ENCODE data around the gene MT3.

Gene MT3

GRCh38 chr16:56589141-56590039 lies at the start of gene MT3:
Gene MT3 (plus strand): TSS chr16:56589528. CDS start chr16:56589591, 63 bp downstream.
- DNase-seq: peak; percentile 63 to 71

DNA sequence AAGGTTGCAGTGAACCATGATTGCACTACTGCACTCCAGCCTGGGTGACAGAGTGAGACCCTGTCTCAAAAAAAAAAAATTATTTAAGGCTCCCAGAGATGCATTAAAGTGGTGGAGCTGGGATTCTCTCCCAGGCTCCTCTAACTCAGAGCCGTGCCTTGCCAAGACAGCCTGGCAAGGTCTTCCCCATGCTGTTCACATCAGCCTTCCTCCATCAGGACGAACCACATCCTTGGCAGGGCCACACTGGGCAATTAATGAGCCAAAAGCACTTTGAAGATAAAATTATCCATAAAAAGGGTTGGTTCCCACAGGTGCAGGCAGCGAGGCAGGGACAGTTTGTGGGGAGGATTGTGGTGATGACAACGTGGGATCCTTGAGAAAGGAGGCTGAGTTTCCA lies 49.7 kb upstream of the MT3 start:
- DNase-seq: no peak

GRCh38 chr16:56542039-56542438 lies 47.3 kb upstream of the MT3 start:
- no peak for DNase-seq

DNA sequence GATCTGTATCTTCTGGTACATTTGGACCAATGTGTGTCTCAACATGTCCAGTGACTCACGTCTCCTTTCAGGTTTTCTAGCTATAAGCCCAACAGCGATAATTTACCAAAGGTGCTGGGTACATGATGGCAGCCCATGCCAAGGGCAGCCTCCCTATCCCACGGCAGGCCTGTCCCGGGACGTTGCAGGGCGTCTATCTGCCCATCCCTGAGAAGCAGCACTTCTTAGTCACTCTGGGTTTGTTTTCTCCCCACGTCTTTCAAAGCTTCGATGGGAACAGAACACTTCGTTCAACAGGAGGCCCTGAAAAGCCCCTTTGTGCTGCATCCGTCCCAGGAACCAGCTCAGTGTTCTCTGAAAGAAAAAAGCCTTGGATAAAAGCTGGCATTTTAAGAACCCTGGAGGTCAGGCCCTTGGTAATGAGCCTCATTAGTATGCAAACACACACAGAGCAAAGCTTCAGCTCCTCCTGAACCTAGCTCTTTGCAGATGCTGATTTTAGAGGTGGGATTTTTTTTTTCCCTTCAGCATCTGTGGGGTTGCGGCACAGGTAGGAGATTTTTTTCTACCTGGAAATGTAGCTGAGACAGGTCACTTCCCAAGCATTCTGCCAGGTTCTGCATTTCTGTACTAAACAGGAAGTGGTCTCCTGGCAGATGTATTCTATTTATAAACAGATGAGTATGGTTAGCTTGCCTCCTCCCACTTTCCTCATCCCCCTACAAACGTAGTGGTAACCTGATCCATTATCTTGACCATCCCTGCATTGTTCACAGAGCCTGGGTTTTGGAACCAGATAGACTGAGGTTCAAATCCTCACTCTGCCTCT lies 42.0 kb upstream of the MT3 start:
- DNase-seq: peak; percentile 77 to 96

DNA sequence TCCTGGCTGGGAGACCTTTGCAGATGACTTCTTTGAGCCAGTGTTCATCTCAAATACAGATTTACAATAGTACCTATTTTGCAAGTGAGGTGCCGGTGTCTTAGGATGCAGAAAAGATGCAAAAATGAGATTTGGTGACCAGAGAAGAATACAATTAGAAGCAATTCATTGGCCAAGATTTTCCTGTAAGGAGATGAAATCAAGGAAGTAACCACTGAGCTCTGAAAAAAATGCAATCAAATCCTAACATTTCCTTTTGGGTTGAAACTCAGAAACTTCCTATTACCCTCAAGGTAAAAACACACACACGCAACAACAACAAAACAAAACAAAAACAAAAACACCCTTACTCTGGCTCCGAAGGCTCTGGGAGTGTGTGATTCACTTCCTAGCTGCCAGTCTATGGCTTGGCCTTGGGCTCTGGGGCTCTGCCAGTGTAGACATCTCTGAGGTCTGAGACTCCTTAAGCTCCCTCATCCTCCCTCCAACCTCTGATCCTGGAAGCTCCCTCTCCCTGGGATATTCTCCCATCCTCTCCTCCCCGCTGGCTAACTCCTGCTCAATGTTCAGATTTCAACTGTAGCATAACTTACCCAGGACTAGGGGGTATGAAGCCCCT lies 41.3 kb upstream of the MT3 start:
- DNase-seq: peak in 1 of 2 donors; percentile 19

GRCh38 chr16:56549161-56549560 lies 40.2 kb upstream of the MT3 start:
- DNase-seq: no peak

- DNase-seq: no peak
Observed at GRCh38 chr16:56549744-56550385, 39.5 kb upstream of the MT3 start.

DNA sequence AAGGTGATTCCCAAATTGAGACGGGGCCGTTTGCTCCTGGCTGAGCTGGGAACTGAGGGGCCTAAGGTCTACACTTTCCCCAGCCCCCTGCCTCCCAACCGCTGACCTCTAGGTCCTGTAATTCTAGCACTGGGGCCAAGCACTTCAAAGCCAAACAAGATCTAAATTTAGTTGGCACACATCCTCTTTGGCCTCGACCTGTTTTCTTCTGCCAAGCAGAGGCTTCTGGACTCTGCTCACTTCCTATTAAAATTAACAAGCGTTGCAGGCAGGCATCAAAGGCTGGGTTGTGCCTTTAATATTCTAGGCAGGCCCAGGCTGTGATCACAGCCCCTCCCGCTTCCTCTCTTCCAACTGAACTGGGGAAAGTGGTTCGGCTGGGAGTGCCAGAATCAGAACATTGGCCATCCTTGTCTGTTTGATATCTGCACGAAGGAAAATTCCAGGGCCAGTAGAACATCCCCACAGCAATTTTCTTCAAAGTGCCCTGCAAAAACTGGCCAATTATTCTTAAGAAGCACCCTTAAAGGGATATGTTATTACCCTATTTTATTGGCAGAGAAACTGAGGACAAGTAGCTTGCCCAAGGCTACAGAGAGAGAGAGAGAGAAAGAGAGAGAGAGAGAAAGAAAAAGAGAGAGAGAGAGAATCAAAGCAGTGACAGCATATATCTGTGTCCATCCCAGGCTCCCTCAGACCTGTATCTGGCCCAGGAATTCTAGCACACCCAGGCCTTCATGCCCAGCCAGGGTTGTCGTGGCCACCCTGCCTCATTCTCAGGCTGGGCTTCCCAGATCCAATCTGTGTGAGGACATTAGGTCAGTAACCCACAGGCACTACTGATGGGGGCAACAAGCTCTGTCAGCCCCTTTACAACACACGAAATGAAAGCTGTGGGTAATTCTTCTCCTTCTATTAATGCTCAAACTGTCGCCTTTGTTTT lies 37.3 kb upstream of the MT3 start:
- DNase-seq: peak; percentile 83 to 92

DNA sequence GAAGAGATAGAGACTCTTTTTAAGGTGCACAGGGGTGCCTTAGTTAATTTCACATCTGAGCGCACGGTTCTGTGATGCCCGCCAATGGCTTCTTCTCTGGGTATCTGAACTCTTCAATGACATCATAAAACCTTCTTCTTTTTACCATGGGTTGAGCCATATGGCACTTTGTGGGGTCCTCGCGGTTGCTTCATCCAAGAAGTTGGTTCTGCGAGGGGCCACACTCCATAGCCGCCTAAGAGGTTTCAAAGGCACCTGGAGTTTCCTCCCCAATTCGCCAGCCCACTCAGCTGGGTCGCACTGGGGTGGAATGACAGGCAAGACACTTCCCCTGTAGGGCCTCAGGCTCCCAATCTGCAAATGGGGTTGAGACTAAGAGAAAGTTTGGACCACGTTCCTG lies 34.9 kb upstream of the MT3 start:
- no peak for DNase-seq

- peak; percentile 53 to 69 for DNase-seq
Observed at GRCh38 chr16:56558024-56558747, 31.1 kb upstream of the MT3 start.

DNA sequence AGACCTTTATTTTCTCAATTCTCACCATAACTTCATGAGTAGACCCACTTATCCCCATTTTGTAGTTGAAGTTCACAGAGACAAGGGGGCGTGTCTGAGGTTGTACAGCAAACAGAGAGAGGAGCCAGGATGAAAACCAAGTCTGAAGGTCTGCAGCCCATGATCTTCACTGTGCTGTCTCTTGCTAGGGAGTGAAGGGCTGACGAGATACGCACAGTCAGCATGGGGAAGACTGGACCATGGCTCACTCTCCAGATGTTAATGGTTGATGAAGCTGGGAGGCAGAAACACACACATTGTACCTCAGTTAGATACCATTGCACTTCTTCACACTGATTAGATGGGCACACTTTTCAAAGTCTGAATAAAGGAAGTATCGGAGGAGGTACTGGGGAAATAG lies 30.2 kb upstream of the MT3 start:
- DNase-seq: no peak

DNA sequence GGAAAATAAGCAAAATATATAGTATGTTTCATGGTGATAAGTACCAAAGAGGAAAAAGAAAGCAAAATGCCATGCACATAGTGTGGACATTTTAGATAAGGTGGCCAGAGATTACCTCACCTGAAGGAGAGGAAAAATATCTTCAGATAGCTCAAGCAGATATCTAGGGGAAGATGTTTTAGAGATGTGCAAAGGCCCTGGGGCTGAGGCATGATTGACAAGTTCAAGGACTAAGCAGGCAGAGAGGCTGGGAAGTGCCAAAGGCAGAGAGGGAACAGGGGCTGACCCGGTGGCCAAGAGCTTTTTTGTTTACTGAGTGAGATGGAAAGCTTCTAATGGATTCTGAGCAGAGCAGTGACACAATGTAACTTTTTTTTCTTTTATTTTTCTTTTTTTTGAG lies 28.9 kb upstream of the MT3 start:
- no peak for DNase-seq

DNA sequence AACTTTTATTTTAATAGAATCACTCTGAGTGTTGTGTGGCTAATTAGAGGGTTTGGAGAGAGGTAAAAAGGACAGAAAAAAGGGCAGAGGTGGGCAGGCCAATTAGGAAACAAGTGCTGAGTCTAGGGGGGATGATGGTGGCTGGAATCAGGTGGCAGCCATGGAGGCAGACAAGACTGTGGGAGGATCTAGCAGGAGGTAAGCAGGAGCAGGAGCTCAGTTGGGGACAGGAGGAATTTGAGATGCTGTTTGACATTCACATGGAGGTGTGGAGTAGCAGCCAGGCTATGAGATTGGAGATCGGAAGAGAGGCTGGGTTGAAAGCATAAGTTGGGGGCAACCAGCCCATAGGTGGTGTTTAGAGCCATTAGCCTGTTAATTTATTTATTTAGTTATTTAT lies 28.2 kb upstream of the MT3 start:
- no peak for DNase-seq

DNA sequence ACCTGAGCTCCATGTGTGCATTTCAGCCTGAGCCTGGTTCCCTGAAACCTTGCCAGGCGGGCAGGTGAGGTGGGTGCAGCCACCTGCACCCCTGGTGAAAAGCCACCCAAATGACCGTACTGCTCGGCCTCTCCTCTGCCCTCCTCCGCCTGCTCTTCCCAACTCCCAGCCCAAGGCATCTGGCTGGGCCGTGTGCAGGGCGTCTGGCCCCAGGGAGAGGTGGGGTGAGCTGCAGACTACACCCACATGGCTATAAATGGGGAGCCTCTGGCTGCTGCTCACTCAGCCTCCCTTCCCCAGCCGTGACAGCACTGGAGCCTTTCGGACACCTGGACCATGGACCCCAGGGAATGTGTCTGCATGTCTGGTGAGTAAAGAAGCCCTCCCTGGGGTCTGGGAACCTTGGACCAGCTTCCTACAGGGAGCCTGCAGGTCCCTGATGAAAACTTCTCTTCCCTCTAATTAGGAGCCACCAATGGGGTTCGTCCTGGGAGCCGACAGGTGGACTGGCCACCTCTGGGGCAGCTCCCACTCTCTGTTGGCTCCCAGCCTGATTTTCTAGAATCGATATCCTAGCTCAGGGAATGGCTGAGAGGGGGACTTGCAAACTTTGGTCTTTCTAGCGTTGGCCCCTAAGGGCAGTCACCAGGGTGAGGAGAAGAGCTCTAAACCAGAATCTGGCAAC lies 24.4 kb upstream of the MT3 start, which contains the start of gene MT4:
MT4 (plus strand) TSS at position 281 of the 685 bp plus-strand sequence; CDS start at position 337, 56 bp downstream.
- DNase-seq: no peak

- no peak for DNase-seq
Observed at GRCh38 chr16:56569971-56570370, 19.4 kb upstream of the MT3 start.

GRCh38 chr16:56571525-56571924 lies 17.8 kb upstream of the MT3 start:
- DNase-seq: no peak

- no peak for DNase-seq
Observed at GRCh38 chr16:56574625-56575024, 14.7 kb upstream of the MT3 start.

- peak in 1 of 2 donors; percentile 29 for DNase-seq
Observed at GRCh38 chr16:56576585-56577299, 12.6 kb upstream of the MT3 start.

- no peak for DNase-seq
Observed at GRCh38 chr16:56577300-56577625, 12.1 kb upstream of the MT3 start.
